Measurements from ENCODE around the gene TMEM184A. TPM values are rescaled to one million over a fixed set of nuclear protein-coding genes. Genes with fewer than 3 reads are reported as not detected.
A peak's percentile ranks its signal among the peaks of the same experiment; 100 is the strongest.

TMEM184A gene
- total RNA-seq, 1 donor from 2014 or later = 3.4 TPM

GRCh38 chr7:1569016-1569415, 13.0 kb upstream of the TMEM184A start:
- DNase-seq (ENCODE audit: low spot score) = no peak

GRCh38 chr7:1567896-1568510, 12.0 kb upstream of the TMEM184A start:
- no peak for DNase-seq (ENCODE audit: low spot score)

- no peak for DNase-seq (ENCODE audit: low spot score)
These were observed 11.2 kb upstream of the TMEM184A start for GRCh38 chr7:1567049-1567771.

- no peak for DNase-seq (ENCODE audit: low spot score)
These were observed 10.7 kb upstream of the TMEM184A start for GRCh38 chr7:1566687-1567048.

- DNase-seq (ENCODE audit: low spot score) = no peak
These were observed 8.6 kb upstream of the TMEM184A start for GRCh38 chr7:1564603-1565022.

GRCh38 chr7:1563981-1564602, 8.1 kb upstream of the TMEM184A start:
- DNase-seq (ENCODE audit: low spot score) = no peak

- peak; percentile 49 for DNase-seq (ENCODE audit: low spot score)
These were observed 6.6 kb upstream of the TMEM184A start for GRCh38 chr7:1562597-1563051.

GRCh38 chr7:1562116-1562515, 6.1 kb upstream of the TMEM184A start:
- no peak for DNase-seq (ENCODE audit: low spot score)

GRCh38 chr7:1561036-1561940, 5.3 kb upstream of the TMEM184A start:
- DNase-seq (ENCODE audit: low spot score) = no peak

GRCh38 chr7:1560620-1561031, 4.6 kb upstream of the TMEM184A start:
- no peak for DNase-seq (ENCODE audit: low spot score)

GRCh38 chr7:1559626-1560590, 3.9 kb upstream of the TMEM184A start:
- no peak for DNase-seq (ENCODE audit: low spot score)

GRCh38 chr7:1558841-1559625, 3.0 kb upstream of the TMEM184A start:
- DNase-seq (ENCODE audit: low spot score) = no peak

GRCh38 chr7:1558181-1558811, 2.3 kb upstream of the TMEM184A start:
- no peak for DNase-seq (ENCODE audit: low spot score)

GRCh38 chr7:1557771-1558170, 1.8 kb upstream of the TMEM184A start:
- DNase-seq (ENCODE audit: low spot score) = no peak

- DNase-seq (ENCODE audit: low spot score) = no peak
These were observed 1.0 kb upstream of the TMEM184A start for GRCh38 chr7:1557006-1557405.

GRCh38 chr7:1555046-1555812, 776 bp downstream of the TMEM184A start:
- peak; percentile 52 for DNase-seq (ENCODE audit: low spot score)

GRCh38 chr7:1554333-1555045, 1.5 kb downstream of the TMEM184A start:
- no peak for DNase-seq (ENCODE audit: low spot score)
